HG03442 (cell line): ENCODE measurements around the gene PLEKHM3.

Source experiments
- ATAC-seq: cut with Tn5 transposase; IDR thresholded peaks from one replicate; pipeline ENCODE4 v1.9.1; 2021; ENCODE audit warnings: mild to moderate bottlenecking, moderate library complexity; ENCODE audit not compliant: unreplicated experiment

The PLEKHM3 gene, protein sequence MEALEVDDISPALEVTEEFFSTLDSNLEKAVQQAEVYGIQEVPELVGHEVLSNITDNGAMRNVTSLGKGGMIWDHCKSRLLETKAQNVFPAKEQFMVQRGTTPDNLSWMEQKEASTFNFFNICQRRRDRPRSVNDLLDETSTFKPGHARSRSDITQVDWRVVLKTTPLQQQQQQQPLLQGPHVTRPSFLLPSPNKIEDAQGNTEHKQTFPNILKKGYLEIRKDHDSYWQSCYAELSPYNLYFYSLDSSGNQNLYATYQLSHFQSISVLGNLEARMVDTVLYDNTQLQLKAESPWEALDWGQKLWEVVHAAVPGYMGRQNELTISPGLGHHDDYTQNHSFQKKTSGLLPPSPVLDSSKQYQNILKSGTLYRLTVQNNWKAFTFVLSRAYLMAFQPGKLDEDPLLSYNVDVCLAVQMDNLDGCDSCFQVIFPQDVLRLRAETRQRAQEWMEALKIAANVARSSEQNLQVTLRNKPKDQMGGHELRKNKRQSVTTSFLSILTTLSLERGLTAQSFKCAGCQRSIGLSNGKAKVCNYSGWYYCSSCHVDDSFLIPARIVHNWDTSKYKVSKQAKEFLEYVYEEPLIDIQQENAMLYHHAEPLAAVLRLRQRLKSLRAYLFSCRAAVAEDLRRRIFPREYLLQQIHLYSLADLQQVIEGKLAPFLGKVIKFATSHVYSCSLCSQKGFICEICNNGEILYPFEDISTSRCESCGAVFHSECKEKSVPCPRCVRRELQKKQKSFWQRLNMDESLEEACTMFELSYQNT

DNA sequence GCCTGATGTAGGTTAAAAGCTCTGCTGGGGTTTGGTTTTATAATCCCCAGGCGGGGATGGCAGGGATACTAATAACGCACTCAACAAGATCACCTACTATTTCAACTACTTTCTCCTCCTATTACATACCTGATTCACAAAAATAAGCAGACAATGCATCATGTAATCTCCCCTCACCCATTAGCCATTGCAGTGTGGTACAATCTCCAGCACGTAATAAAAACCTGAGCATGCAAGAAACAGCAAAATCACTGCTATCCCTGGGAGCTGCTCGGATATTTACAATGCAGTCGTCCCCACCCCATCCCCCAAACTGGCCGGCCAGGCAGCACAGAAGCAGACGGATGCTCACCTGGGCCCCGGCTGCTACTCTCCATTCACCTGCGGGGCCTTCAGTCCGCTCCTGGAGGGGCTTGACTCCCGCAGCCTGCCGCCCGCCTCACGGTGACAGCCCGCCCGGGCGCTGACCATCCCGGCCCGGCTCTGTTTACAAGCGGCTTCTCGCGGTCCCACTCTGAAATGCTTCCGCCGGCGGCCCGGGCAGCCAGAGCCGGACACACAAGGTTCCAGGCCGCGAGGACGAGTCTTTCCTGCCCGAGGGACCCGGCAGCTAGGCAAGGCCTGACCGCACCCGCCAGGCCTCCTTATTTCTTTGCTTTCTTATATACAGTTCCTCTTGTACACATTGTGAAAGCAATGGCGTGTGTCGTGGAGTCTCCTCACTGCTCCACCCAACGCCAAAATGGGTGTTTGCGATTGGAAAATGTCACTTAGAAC is at the start of gene PLEKHM3:
Gene PLEKHM3 (minus strand): TSS at position 491 of the 777 bp plus-strand sequence. CDS start 23,888 bp downstream, outside the sequence.
- peak; percentile 96 for ATAC-seq

DNA sequence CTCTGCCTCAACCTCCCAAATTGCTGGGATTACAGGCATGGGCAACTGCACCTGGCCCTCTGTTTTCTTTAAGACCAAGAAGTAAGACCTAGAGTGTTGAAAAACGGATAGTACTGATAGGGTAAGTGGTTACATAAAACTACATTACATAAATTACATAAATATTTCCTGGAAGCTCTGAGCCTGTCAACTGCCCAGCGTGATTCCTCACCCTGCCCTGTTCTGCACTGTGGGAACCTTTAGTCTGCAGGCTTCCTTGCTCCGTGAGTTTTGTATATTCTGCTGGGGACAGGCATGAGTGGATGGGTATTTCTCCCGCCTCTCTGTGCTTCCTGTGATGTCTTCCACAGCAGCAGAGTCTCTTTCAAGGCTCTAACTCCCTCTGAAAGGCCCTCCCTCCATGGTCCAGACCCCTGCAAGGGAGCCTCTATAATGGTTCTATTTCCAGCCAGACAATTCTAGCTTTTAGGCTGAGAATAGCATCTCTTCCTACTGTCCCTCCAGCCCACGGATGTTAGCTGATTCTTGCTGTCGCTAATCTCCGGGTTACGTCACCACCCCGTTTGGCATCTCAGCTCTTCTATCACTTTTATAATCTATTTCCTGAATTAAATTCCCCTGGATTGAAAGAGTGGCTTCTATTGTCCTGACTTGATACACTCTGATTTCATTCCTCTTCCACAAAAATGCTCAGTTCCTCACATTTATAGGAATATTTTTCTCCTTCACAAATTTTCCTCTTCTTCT is 49.5 kb upstream of the PLEKHM3 start:
- no peak for ATAC-seq

DNA sequence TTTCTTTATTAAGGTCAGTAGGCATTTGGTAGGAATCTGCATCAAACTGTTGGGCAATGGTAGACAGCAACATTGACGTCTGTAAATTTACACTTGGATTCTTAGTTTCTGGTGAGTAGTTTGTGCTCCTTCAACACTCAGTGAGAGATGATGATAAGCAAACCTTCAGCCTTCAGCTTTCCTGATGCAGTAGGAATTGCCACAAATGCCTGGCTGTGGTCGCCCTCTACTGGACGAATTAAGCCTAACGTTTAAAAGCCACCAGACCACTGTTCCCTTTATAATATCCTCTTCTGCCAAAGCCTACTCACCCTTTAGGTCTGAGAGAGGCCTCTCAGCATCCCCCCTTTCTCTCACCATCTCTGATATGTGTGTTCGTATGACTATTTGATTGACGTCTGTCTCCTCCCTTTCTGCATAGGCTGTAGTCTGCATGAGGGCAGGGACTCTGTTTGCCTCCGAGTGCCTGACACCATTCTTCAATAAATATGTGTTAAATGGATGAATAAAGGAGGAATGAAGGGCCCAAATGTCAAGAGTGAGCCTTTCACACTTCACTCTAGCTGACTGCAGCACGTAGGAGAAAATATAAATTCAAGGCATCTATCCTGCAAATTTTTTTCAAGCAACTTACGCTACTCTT is 47.0 kb upstream of the PLEKHM3 start:
- peak; percentile 85 for ATAC-seq

DNA sequence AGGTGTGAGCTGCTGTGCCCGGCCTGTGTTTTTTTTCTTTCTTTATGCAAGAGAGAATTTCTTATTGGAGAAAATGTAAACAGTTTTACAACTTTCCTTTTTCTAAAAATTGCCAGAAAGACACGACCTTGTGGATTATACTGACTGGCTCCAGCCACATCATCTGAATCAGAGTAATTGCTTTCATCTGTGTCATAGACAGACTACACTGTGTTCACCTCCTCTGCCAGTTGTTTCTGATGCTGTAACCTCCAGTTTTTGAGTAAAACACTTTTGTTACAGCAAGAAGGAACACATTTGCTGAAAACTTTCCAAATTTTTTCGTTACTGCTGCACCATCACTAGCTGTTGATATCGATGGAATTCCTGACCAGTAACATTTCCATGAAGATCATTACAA is 43.9 kb upstream of the PLEKHM3 start:
- ATAC-seq = no peak

DNA sequence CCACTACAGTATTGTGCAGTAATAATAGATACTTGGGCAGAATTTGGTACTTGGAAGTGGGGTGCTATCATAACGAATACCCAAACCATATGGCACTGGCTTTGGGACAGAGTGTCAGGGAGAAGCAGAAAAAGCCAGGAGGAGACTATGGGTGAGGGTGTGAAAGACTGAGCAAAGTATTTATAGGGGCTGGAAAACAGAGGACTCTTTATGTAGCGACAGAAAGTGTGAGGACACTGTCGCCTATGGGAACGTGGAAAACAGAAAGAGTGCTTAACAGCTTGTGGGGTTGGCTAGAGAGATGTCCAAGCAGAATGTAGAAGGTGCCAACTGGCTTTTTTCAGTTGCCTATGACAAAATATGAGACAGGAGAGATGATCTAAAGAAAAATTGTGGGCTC is 40.7 kb upstream of the PLEKHM3 start:
- ATAC-seq = no peak

DNA sequence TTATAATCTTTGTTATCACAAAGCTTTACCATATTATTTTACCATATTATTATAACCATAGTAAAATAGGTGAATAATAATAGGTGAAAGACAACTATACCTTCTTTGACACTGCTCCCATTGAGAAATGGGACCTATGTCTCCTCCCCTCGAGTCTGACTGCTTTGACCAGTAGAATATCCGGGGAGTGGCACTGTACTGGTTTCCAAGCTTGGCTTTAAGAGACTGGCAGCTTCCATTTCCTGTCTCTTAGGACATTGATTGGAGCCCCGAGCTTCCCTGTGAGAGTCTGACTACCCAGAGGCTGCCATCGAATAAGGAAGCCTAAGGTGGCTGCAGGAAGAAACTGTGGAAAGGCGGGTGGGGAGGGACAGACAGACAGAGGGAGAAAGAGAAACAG is 40.1 kb upstream of the PLEKHM3 start:
- ATAC-seq = no peak

DNA sequence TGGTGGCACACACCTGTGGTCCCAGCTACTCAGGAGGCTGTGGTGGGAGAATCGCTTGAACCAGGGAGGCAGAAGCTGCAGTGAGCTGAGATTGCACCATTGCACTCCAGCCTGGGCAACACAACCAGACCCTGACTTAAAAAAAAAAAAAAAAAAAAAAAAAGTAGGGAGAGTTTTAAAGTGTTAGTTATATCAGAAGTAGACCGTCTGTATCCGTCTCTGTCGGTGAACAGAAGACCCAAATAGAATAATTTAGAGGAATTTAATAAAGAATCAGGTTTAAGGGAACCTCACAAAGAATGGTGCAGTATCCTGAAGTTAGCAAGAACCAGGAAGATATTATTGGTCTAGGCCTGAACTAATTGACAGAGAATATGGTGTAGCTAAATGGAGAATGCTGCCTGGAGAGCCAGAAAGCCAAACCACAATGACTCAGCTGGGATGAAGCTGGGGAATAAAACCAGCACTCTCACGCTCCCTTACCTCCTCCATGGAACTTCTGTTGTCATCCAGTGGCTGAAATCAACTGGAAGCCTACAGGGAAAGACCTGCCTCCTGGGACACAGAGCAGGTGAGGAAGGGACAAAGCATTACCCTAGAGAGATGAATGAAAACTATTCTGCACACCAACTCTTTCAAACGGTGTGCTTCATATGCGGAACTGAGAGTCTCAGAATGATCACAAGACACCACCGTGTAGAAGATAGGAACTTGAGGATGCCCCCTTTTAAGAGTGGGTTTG is 39.1 kb upstream of the PLEKHM3 start:
- ATAC-seq = peak; percentile 95

DNA sequence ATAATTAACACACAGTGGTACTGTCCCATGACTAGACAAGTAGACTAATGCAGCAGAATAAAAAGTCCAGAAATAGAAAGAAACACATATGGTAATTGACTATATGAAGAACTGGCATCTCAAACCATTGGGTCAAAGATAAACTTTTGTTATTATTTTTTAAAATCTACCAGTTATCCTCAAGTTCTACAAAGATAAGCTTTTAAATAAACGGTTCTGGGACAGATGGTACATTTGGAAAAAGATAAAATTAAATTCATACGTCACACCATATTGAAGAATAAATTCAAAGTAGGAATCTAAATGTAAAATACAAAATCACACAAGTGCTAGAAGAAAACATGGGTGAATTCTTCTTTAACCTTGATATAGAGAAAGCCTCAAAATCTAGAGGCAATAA is 37.6 kb upstream of the PLEKHM3 start:
- no peak for ATAC-seq

DNA sequence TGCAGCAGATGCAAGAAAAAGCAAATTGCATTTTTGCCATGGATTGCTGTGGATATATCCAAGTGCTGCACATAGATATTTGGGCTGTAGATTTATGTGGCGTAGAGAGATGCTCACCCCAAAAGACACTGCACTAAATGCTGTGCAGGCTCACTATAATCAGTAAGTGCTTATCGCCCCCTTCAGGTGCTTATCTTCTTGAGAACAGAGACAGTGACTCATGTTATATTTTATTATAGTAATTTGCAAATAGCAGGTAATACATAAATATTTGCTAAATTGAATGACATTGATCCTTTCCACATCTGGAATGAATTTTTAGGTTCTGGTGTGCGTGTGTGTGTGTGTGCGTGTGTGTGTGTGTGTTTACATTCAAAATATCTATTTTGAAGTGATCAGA is 36.8 kb upstream of the PLEKHM3 start:
- no peak for ATAC-seq

DNA sequence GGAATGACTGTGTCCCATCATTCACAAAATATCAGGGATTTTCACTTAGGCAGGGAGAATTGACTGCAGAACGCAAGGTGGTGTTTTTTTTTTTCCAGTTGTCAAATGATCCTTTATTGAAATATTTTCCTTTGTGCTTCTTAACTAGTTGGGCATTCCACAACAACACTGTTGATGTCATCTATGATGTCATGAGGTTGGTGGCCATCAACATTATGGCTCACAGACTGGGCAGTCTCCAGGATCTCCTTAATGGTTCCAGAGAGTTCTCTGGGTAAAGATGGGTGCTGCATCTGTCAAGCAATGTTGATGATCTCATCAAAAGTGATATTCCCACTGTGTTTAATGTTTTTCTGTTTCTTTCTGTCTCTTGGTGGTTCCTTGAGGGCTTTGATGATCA is 31.8 kb upstream of the PLEKHM3 start:
- ATAC-seq = no peak

DNA sequence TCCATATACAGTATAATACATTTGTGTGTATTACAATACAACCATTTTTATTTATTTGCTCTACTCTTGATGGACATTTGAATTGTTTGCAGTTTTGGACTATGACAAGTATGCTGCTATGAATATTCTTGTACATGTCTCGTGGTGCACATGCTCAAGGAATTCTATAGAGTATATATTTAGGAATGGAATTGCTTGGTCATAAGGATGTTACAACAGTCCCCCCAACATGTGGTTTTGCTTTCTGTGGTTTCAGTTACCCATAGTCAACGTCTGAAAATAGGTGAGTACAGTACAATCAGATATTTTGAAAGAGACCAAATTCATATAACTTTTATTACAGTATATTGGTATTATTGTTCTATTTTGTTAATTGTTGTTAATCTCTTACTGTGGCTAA is 24.1 kb upstream of the PLEKHM3 start:
- no peak for ATAC-seq

DNA sequence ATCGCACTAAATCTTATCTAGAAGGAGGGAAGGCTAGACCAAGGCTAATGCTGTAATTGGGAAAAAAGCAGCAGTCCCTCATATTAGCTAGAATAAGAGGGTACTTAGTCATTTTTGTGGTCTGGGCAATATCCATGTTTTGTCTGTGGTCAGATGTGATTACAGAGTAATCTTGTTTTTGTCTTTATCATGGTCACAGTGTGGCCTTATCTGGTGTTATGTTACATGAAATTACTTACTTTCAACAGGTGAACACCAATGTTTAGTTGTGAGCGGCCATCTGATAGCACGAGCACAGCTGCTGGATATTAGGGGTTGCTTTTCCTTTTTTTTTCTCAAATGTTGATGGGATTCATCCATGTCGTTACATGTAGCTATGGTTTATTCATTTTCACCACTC is 23.7 kb upstream of the PLEKHM3 start:
- ATAC-seq = no peak

DNA sequence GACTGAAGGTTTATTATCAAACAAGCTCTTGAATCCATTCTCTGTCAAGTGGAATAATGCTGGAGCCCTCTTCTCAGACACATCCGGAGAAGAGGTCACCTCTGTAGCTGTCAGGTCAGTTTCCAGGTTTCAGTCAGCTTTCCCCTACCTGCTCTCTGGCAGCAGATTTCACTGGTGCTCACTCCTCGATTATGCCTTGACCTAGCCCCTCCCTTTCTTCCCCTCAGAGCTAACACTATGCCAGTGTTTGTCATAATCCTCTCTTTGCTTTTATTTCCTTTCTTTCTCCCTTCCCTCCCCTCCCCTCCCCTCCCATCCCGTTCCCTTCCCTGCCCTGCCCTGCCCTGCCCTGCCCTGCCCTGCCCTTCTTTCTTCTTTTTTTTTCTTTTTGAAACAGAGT is 22.5 kb upstream of the PLEKHM3 start:
- ATAC-seq = no peak

DNA sequence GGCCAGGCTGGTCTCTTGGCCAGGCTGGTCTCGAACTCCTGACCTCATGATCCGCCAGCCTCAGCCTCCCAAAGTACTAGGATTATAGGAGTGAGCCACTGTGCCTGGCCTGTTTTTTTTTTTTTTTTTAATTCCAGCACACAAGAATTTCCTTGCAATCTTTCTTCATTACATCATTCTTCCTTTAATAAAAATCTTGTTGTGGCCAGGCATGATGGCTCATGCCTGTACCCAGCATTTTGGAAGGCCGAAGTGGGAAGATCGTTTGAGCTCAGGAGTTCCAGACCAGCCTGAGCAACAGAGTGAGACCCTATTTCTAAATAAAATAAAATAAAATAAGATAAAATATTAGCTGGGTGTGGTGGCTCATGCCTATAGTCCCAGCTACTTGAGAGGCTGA is 21.4 kb upstream of the PLEKHM3 start:
- ATAC-seq = no peak

DNA sequence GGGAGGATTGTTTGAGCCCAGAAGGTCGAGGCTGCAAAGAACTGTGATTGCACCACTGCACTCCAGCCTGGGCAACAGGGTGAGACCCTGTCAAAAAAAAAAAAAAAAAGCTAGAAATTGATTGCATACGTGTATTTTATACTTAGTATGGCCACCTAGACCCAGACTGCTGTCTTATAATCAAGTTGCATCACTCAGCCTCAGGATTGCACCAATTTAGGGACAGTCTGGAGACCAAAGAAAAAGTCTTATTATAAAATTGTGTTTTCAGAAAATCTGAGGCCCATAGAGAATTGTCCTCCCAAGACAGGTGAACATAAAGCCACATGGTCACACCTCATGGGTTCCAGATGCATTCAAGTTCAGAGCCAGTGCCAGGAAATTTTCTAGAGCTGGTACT is 17.1 kb upstream of the PLEKHM3 start:
- ATAC-seq = no peak

DNA sequence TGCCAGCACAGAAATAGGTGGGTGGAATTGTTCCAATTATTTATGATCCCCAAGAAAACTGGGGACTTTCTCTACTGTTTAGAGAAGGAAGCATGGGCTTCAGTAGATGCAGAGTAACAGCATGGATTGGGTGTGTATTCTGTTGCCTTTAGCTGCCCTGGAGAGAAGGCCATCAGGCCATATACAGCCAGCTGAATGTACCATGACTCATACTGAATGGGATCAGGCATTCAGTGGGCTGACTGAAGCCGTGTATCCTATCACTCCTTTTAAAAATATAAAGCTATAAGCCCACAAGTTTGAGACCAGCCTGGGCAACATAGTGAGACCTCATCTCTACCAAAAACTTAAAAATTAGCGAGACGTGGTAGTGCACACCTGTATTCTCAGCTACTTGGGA is 16.7 kb upstream of the PLEKHM3 start:
- no peak for ATAC-seq

DNA sequence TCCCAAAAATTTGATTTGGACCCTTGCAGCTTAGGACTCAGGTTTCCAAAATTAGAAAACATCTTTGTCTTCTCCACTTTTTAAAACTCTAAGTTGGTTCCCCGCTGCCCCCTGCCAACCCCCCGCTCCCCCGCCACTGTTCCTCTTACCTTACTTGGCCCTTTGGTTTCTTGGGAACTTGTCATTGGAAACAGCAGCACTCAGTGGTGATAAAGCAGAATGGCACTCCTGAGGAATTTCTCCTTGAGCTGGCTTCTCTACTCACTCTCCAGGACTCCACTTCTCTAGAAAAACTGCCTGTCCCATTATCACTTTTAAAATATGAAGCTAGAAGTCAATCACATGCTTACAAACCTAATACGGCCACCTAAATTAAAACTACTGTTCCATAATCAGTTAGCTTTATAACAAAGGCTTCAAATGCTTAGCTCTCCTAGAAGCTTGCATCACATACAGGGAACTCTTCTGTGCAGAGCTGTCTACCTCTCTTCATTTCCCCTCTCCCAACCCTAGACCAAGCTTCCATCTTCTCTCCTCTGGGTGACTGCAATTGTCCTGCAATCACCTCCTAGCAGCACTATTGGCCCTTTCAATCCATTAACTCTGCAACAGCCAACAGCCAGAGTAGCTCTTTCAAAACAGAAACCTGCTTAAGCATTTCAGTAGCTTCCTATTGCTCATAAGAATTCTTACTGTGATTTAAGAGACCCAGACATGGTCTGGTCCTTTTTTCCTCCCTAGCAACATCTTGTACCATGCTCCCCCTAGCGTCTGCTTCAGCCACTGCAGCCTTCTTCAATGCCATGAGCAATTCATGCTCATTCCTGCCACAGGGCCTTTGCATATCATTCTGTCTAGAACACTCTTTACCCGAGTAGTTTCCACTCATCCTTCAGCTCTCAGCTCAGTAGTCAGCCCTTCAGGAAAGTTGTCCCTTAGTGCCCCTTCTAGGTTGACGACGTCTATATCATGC is 15.2 kb upstream of the PLEKHM3 start:
- ATAC-seq = peak; percentile 82

DNA sequence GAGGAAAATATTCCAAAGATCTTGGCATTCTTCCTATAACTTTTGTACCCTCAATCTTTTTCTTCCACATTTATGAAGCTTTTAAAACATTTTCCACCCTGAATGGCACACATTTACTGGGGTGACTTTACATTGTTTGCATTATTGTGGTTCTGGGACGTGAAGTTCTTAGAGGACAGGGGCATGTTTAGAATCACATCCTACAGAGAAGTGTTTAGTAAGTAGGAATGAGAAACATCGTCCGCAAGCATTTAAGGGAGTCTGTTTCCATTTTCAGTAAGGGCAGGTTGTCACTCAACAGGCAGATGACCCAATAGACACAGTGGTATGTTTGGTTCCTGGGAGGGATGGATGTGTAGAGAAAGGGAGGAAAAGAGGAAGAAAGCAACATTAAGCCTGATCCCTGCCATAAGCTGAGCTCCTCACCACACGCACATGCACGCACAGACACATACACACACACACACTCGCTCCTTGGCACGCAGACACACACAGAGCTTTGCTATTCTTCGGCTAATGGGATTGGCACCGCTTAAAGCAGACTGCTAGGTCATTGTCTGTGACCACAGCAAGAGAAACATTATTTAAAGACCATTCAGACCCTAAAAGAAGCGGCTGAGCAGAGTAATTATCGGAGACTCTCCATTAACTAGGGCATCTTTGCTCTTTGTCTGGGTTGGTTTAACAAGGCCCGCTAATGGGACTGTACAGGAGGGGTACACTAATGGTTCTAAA is 14.2 kb upstream of the PLEKHM3 start:
- ATAC-seq = no peak
